ENCODE data around the gene ARHGAP10.
"Not testable (repeated sequence)": the region's sequence is repeated elsewhere in the genome, so short reads cannot be mapped to it uniquely, and the experiment has no call there.

The ARHGAP10 gene

DNA sequence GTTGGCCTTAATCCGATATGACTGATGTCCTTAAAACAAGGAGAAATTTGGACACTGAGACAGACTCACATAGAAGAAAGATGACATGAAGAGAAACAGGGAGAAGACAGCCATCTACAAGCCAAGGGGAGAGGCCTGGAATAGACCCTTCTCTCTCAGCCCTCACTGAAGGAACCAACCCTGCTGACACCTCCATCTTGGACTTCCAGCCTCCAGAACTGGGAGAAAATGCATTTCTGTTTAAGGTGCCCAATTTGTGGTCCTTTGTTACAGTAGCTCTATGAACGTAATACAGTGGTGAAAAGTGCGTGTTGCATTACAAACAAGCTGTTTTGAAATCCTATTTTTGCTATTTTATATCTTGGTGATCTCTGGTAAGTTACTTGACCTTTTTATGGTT lies 343.6 kb downstream of the ARHGAP10 start:
- DNase-seq = no peak

DNA sequence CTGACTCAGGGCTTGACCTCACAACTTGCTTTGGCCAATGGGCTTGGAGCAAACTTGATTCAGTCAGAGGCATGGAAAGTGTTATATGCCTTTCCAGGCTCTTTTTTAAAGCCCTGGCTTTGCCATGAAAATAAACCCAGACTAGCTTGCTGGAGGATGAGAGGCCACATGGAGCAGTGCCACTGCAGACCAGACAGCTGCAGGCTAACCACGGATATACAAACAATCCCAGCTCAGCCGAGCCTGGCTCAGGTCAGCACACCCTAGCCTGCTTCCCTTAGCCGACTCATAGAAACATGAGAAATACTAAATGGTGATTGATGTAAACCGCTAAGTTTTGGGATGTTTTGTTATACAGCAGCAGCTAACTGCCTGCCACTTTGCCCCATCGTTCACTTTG lies 345.1 kb downstream of the ARHGAP10 start:
- DNase-seq = no peak

- DNase-seq = no peak
Measured at GRCh38 chr4:148077581-148077980, 345.7 kb downstream of the ARHGAP10 start.

DNA sequence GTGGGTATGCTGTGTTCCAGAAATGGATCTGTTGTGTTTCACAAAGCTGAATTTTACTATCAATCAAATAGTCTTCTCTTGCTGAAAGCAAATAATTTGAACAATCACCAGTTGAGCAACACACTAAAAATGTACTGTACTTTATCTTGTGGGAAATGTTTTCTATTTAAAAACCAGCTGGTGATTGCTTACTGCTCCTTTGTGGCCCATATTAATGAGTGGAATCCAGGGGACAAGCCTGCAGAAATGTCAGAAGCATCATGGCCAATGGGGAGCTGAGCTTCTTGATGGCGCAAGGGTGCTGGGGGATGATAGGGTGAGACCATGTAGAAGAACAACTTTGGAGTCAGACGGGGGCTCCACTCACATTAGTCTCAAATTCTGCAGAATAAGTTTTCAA lies 346.2 kb downstream of the ARHGAP10 start:
- DNase-seq = no peak

- DNase-seq = no peak
Measured at GRCh38 chr4:148079961-148080360, 348.1 kb downstream of the ARHGAP10 start.

GRCh38 chr4:148081267-148081666 lies 349.4 kb downstream of the ARHGAP10 start:
- DNase-seq = no peak

GRCh38 chr4:148081745-148082144 lies 349.9 kb downstream of the ARHGAP10 start:
- DNase-seq = no peak

DNA sequence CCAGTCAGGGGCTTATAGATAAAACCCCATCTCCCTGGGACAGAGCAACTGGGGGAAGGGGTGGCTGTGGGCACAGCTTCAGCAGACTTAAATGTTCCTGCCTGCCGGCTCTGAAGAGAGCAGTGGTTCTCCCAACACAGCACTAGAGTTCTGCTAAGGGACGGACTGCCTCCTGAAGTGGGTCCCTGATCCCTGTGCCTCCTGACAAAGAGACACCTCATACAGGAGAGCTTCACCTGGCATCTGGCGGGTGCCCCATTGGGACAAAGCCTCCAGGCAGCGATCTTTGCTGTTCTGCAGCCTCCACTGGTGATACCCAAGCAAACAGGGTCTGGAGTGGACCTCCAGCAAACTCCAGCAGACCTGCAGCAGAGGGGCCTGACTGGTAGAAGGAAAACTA lies 351.2 kb downstream of the ARHGAP10 start:
- not testable (repeated sequence) for DNase-seq

- no peak for DNase-seq
Measured at GRCh38 chr4:148089624-148090023, 357.7 kb downstream of the ARHGAP10 start.

DNA sequence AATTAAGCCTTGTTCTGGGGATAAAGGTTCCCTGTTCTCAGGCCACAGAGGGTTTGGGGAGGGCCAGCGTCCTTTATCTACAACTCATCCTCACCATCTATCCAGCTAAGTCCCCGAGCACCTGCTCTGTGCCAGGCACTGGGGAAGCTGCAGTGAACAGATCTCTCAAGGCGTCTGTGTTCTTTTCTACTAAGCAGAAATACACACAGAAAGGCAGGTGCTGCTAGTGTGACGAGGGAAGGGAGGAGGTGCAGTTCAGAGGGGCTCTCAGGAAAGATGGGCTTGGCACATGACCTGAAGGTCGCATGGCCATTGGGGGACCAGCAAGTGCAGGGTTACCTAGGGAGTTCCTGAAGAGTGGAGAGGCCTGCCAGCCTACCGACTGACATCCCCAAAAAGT lies 358.1 kb downstream of the ARHGAP10 start:
- no peak for DNase-seq

DNA sequence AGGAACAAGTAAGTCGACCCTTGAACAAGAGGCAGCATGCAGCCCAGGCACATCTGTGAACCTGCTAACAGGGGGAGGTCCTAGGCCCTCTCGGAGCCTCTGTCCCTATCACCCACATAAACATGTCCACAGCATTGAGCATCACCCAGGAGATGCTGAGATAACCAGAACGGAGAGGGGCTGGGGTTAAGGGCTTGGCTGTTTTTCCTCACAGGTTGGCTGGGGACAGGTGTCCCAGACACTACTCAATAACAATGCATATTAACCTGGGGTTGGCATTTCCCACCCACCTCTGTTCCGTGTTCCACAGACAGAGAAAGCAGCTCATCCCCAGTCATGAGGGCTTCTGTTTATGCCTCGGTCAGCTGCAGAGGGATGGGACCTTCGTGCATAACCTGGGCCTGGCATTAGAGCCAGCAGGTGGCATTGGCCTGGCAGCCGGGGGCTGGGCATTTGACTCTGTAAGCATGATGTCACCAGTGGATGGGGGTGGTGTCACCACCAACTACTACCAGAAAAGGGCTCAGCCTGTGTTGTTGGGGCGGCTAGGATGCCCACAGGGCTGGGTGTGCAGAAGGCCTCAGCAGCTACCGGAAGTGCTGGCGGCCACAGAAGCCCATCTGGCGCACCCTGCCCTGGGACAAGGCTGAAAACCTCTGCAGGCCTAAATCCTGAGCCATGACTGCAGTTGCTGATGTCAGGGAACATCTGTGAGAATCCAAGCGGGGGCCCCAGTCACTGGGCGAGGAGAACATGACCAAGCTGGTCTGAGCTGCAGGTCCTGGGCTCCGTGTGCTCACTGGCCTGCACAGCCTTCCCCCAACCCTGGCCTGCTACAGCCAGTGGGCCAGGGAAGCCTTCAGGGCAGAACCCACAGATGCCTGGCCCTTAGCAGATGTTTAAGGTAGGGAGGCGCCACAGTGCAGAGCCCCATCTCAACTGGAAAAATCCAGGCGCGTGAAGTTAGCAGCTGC lies 358.9 kb downstream of the ARHGAP10 start:
- no peak for DNase-seq

DNA sequence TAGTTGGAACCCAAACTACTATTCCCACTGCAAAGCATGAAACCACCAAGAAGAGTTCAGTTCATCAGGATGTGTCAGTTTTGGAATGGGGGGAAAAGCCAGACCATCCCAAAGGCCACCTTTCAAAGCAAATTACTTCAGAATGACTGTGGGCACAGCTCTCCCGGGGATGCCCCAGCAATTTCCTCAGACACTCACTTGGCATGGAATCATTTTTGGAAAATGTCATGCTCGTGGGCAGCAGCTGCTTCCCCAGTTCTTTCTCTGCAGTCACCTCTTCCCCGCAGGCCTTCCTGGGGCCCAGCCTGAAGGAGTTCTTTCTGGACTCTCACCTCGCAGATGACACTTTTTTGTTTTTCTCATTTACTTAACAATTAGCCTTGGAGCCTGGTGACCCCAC lies 360.0 kb downstream of the ARHGAP10 start:
- no peak for DNase-seq

- no peak for DNase-seq
Measured at GRCh38 chr4:148092316-148093014, 360.6 kb downstream of the ARHGAP10 start.

GRCh38 chr4:148093065-148093464 lies 361.2 kb downstream of the ARHGAP10 start:
- no peak for DNase-seq

GRCh38 chr4:148094149-148094548 lies 362.3 kb downstream of the ARHGAP10 start:
- no peak for DNase-seq

DNA sequence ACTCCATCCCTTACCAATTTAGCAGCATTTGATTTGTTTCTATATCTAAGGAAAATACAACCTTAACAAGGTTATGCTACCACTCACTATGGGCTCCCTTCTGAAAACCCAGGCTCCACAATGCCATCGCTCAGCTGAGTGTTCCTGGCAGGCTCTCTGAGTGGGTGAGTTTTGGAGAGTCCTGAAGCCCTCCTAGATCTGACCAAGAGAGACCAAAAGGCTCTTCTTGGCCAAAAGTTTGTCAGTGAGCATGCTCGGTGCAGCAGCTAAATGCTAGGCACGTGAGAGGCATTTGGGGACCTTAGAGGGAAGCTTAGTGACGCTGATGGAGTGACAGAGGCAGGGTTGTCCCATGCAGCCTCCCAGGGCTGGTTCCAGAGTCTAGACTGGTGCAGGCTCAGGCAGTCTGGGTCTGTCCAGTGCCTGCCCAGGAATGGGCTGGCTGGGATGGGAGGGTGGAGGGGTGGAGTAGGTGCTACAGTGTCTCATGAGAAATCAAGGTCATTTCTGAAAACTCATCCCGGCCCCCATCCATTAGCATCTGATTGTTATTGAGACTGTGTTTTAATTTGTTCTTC lies 363.5 kb downstream of the ARHGAP10 start:
- DNase-seq = no peak

DNA sequence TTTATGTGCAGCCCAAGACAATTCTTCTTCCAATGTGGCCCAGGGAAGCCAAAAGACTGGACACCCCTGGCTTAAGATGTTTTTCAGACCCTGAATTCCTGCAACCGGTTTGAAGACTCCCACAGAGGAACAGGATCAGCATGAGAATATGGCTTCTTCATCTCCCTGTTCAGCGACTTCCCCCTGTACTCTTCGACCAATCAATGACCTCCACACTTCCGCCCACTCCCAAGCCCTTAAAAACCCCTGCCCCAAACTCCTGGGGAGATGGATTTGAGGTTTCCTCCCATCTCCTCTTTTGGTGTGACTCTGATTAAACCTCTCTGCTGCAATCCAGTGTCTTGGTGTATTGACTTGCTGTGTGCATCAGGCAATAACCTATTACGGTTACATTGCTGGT lies 365.9 kb downstream of the ARHGAP10 start:
- no peak for DNase-seq

- no peak for DNase-seq
Measured at GRCh38 chr4:148101235-148101634, 369.3 kb downstream of the ARHGAP10 start.

- DNase-seq = no peak
Measured at GRCh38 chr4:148101790-148102189, 369.9 kb downstream of the ARHGAP10 start.

GRCh38 chr4:148103597-148104355 lies 371.9 kb downstream of the ARHGAP10 start:
- DNase-seq = no peak

GRCh38 chr4:148108766-148109165 lies 376.9 kb downstream of the ARHGAP10 start:
- no peak for DNase-seq

DNA sequence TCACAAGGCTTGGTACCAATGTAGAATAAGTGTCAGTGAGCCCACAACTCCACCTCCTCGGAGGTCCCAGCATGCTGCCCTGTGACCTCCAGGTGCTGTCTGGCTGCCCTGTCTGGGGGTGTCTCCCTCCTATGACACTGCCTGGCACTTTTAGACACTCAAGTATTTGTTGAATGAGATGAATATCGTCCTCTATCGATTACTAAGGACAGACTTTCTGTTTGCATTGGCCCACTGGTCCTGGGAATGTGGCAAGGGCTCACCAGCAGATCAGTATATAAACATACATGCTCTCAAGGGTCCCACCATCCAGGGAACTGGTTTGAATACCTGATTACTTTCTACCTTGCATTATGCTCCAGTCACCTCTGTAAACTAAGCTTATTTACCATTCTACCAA lies 377.3 kb downstream of the ARHGAP10 start:
- DNase-seq = no peak

- DNase-seq = no peak
Measured at GRCh38 chr4:148110169-148110568, 378.3 kb downstream of the ARHGAP10 start.

All from activated CD4-positive, alpha-beta T cell treated with anti-CD3 and anti-CD28 coated beads, Interleukin-10, Interleukin-2, amounts not matched to agents 100 ng/mL and 50 ng/mL, durations not matched to agents 16 hours and 8 hours (primary cell).